ENCODE results near the gene KIF13A. TPM values are rescaled to one million over a fixed set of nuclear protein-coding genes. Genes with fewer than 3 reads are reported as not detected.
"Not testable (repeated sequence)": the region's sequence is repeated elsewhere in the genome, so short reads cannot be mapped to it uniquely, and the experiment has no call there.

The KIF13A gene
- total and polyA plus RNA-seq, 2 donors (not counting 3 experiments of a cell fraction or from before 2014, with no cell fraction given), result 24.9 to 65.8 TPM

DNA sequence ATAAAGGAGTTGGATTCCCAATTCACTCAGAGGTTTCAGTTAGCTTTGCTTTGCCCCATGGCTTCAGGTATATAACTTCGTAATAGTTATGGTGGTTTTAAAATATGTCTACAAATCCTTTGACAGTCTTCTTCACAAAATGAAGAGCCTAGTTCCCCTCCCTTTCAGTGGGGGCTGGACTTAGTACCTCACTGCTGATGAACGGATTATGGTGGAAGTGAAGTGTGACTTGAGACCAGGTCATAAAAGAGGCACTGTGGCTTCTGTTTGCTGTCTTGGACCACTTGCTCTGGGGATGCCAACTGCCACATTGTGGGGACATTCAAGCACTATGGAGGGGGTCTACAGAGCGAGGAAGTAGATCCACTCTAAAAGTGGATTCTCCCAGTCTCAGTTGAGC, 233.2 kb downstream of the KIF13A start:
- Histone ChIP-seq H3K4me2 (ENCODE audit: insufficient read depth, low read length) (no peak overlapping the region), H3K9me3 (replicated peaks; ENCODE audit: control insufficient read depth, insufficient read depth, low read length) (no peaks in the 10 kb centered on the region), H3K27me3 (ENCODE audit: control insufficient read depth in 2 of 2, insufficient read depth in 2 of 2, low read length in 2 of 2) (no peaks in the 10 kb centered on the region), H4K20me1 (replicated peaks; ENCODE audit: control insufficient read depth, extremely low read depth, insufficient read depth, low read length) (no peaks in the 10 kb centered on the region), H3K36me3 (ENCODE audit: control insufficient read depth in 2 of 2, extremely low read depth in 1 of 2, insufficient read depth in 2 of 2, low read length in 2 of 2) (peaks cover 0 to 3% of the 10 kb centered on the region in 2 experiments), H3K4me3 (replicated peaks in 1 of 3; ENCODE audit: insufficient read depth in 1 of 3, low read depth in 1 of 3, low read length in 3 of 3) (no peak overlapping the region), H2AFZ (ENCODE audit: low read depth, low read length) (no peak overlapping the region), H3K9ac (replicated peaks; ENCODE audit: extremely low read depth, insufficient read depth, low read length) (no peak overlapping the region), H3K9me1 (replicated peaks; ENCODE audit: control insufficient read depth, extremely low read depth, insufficient read depth, low read length) (no peaks in the 10 kb centered on the region), H3K27ac (ENCODE audit: insufficient read depth, low read depth, low read length) (no peak overlapping the region), H3K79me2 (ENCODE audit: control insufficient read depth, insufficient read depth, low read length) (no peaks in the 10 kb centered on the region), H3K4me1 (ENCODE audit: control insufficient read depth, extremely low read depth, insufficient read depth, low read length) (no peaks in the 10 kb centered on the region)
- no peak for TF ChIP-seq FOS (IDR thresholded peaks at IDR 0.05; ENCODE audit: borderline replicate concordance, insufficient read depth, low read length)
- TF ChIP-seq JUN (IDR thresholded peaks at IDR 0.05; ENCODE audit: borderline replicate concordance, insufficient read depth, insufficient read length, low read depth), result no peak
- TF ChIP-seq, protein P1, sequence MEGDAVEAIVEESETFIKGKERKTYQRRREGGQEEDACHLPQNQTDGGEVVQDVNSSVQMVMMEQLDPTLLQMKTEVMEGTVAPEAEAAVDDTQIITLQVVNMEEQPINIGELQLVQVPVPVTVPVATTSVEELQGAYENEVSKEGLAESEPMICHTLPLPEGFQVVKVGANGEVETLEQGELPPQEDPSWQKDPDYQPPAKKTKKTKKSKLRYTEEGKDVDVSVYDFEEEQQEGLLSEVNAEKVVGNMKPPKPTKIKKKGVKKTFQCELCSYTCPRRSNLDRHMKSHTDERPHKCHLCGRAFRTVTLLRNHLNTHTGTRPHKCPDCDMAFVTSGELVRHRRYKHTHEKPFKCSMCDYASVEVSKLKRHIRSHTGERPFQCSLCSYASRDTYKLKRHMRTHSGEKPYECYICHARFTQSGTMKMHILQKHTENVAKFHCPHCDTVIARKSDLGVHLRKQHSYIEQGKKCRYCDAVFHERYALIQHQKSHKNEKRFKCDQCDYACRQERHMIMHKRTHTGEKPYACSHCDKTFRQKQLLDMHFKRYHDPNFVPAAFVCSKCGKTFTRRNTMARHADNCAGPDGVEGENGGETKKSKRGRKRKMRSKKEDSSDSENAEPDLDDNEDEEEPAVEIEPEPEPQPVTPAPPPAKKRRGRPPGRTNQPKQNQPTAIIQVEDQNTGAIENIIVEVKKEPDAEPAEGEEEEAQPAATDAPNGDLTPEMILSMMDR (IDR thresholded peaks at IDR 0.05; ENCODE audit: extremely low read depth in 1 of 2, insufficient read depth in 1 of 2, low read depth in 1 of 2, low read length in 2 of 2), result no peak
- TF ChIP-seq MYC (IDR thresholded peaks at IDR 0.05; ENCODE audit: low read depth, low read length), result no peak
- no peak for TF ChIP-seq EZH2 (IDR thresholded peaks at IDR 0.05; ENCODE audit: borderline replicate concordance, low read depth, low read length, severe bottlenecking)
- TF ChIP-seq, protein P2, sequence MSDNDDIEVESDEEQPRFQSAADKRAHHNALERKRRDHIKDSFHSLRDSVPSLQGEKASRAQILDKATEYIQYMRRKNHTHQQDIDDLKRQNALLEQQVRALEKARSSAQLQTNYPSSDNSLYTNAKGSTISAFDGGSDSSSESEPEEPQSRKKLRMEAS (IDR thresholded peaks at IDR 0.05; ENCODE audit: insufficient read depth, insufficient read length), result no peak
- TF ChIP-seq POLR2A (IDR thresholded peaks at IDR 0.05; ENCODE audit: low read depth, low read length), result no peak
- DNase-seq (ENCODE audit: low read depth, low spot score) (no peak), FAIRE-seq (no peak)
- intact Hi-C loops (cut with micrococcal nuclease) (no loop called here), dilution Hi-C loops (cut with MboI; ENCODE audit: extremely low pct_ligation_motif_present, low sequenced_read_pairs) (no loop called here)
- ChIA-PET CTCF (interaction anchor here (0.6 to 1.6 kb wide), 3 partner anchors 10 to 170 kb away, joined by 3 to 7 read pairs (median 3); no protein-coding TSS in a partner anchor), POLR2A (no interaction called here)
- no TSS peak for BruUV-seq (replicated peaks)

DNA sequence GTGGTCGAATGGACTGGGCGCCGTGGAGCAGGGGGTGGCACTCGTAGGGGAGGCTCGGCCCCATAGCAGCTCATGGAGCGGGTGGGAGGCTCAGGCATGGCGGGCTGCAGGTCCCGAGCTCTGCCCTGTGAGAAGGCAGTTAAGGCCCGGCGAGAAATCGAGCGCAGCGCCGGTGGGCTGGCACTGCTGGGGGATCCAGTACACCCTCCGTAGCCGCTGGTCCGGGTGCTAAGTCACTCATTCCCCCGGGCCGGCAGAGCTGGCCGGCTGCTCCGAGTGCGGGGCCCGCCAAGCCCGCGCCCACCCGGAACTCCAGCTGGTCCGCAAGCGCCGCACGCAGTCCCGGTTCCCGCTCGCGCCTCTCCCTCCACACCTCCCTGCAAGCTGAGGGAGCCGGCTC, 242.1 kb downstream of the KIF13A start:
- H3K36me3 ChIP-seq (ENCODE audit: control insufficient read depth in 2 of 2, extremely low read depth in 1 of 2, insufficient read depth in 2 of 2, low read length in 2 of 2); H3K4me2 ChIP-seq (ENCODE audit: insufficient read depth, low read length); H3K4me3 ChIP-seq (replicated peaks in 1 of 3; ENCODE audit: insufficient read depth in 1 of 3, low read depth in 1 of 3, low read length in 3 of 3); CTCF ChIA-PET; intact Hi-C loops (cut with micrococcal nuclease); H3K79me2 ChIP-seq (ENCODE audit: control insufficient read depth, insufficient read depth, low read length); H3K27ac ChIP-seq (ENCODE audit: insufficient read depth, low read depth, low read length); FAIRE-seq; dilution Hi-C loops (cut with MboI; ENCODE audit: extremely low pct_ligation_motif_present, low sequenced_read_pairs); BruUV-seq (replicated peaks); H3K27me3 ChIP-seq (ENCODE audit: control insufficient read depth in 2 of 2, insufficient read depth in 2 of 2, low read length in 2 of 2); H3K4me1 ChIP-seq (ENCODE audit: control insufficient read depth, extremely low read depth, insufficient read depth, low read length); H4K20me1 ChIP-seq (replicated peaks; ENCODE audit: control insufficient read depth, extremely low read depth, insufficient read depth, low read length); H2AFZ ChIP-seq (ENCODE audit: low read depth, low read length); H3K9ac ChIP-seq (replicated peaks; ENCODE audit: extremely low read depth, insufficient read depth, low read length); DNase-seq (ENCODE audit: low read depth, low spot score); H3K9me3 ChIP-seq (replicated peaks; ENCODE audit: control insufficient read depth, insufficient read depth, low read length); H3K9me1 ChIP-seq (replicated peaks; ENCODE audit: control insufficient read depth, extremely low read depth, insufficient read depth, low read length): not testable (repeated sequence)
- POLR2A ChIA-PET, result interaction anchor here (0.6 kb wide), 1 partner anchor 74 kb away, joined by 3 read pairs; no protein-coding TSS in a partner anchor

DNA sequence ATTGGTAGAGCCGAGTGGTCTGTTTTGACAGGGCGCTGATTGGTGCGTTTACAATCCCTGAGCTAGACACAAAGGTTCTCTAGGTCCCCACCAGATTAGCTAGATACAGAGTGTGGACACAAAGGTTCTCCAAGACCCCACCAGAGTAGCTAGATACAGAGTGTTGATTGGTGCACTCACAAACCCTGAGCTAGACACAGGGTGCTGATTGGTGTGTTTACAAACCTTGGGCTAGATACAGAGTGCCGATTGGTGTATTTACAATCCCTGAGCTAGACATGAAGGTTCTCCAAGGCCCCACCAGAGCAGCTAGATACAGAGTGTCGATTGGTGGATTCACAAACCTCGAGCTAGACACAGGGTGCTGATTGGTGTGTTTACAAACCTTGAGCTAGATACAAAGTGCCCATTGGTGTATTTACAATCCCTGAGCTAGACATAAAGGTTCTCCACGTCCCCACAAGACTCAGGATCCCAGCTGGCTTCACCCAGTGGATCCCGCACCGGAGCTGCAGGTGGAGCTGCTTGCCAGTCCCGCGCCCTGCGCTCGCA, 242.6 kb downstream of the KIF13A start:
- H3K27me3 ChIP-seq (ENCODE audit: control insufficient read depth in 2 of 2, insufficient read depth in 2 of 2, low read length in 2 of 2); H3K9me1 ChIP-seq (replicated peaks; ENCODE audit: control insufficient read depth, extremely low read depth, insufficient read depth, low read length); H3K9me3 ChIP-seq (replicated peaks; ENCODE audit: control insufficient read depth, insufficient read depth, low read length); H3K4me3 ChIP-seq (replicated peaks in 1 of 3; ENCODE audit: insufficient read depth in 1 of 3, low read depth in 1 of 3, low read length in 3 of 3); dilution Hi-C loops (cut with MboI; ENCODE audit: extremely low pct_ligation_motif_present, low sequenced_read_pairs); H2AFZ ChIP-seq (ENCODE audit: low read depth, low read length); H3K4me2 ChIP-seq (ENCODE audit: insufficient read depth, low read length); H4K20me1 ChIP-seq (replicated peaks; ENCODE audit: control insufficient read depth, extremely low read depth, insufficient read depth, low read length); DNase-seq (ENCODE audit: low read depth, low spot score); BruUV-seq (replicated peaks); H3K79me2 ChIP-seq (ENCODE audit: control insufficient read depth, insufficient read depth, low read length); H3K4me1 ChIP-seq (ENCODE audit: control insufficient read depth, extremely low read depth, insufficient read depth, low read length); H3K9ac ChIP-seq (replicated peaks; ENCODE audit: extremely low read depth, insufficient read depth, low read length); H3K27ac ChIP-seq (ENCODE audit: insufficient read depth, low read depth, low read length); H3K36me3 ChIP-seq (ENCODE audit: control insufficient read depth in 2 of 2, extremely low read depth in 1 of 2, insufficient read depth in 2 of 2, low read length in 2 of 2); FAIRE-seq; intact Hi-C loops (cut with micrococcal nuclease): not testable (repeated sequence)
- POLR2A ChIA-PET, result interaction anchor here (0.6 kb wide), 1 partner anchor 73 kb away, joined by 3 read pairs; no protein-coding TSS in a partner anchor
- CTCF ChIA-PET, result interaction anchor here (2.4 kb wide), 1 partner anchor 9 kb away, joined by 7 read pairs; no protein-coding TSS in a partner anchor

Data from endothelial cell of umbilical vein (primary cell).